ENCODE measurements around the gene HUWE1. TPM values are rescaled to one million over a fixed set of nuclear protein-coding genes. Genes with fewer than 3 reads are reported as not detected.

Gene HUWE1
- total RNA-seq, 4 donors from 2014 or later: 84.4 to 139 (median 123) TPM

- Histone ChIP-seq H3K36me3 (peaks cover 0 to 14% (median 0%) of the 10 kb centered on the region in 3 donors), H3K27ac (no peak overlapping the region), H3K27me3 (no peaks in the 10 kb centered on the region), H3K4me1 (no peaks in the 10 kb centered on the region), H3K9me3 (no peaks in the 10 kb centered on the region), H3K4me3 (no peak overlapping the region)
- no peak for DNase-seq
- TF ChIP-seq POLR2A (IDR thresholded peaks at IDR 0.05) (no peak), CTCF (IDR thresholded peaks at IDR 0.05) (no peak)
Observed at GRCh38 chrX:53656845-53657244, 29.7 kb downstream of the HUWE1 start.

DNA sequence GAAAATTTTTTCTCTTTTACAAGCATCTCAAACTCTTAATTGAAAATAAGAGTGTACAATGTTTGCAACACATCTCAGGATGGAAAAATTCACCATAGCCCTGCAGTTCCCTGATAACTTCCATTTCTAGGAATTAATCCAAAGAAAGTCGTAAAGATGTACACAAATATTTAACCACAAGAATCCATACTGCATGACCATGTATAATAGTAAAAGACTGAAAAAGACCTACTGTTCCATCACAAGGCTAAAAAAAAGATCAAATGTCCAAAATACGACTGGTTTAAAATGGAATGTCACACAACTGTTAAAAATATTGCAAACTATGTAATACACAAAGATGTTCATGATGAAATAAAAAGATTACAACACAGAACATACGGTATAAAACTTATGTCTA lies 32.1 kb downstream of the HUWE1 start:
- Histone ChIP-seq H3K27me3 (no peaks in the 10 kb centered on the region), H3K27ac (no peak overlapping the region), H3K36me3 (peaks cover 0 to 15% (median 0%) of the 10 kb centered on the region in 3 donors), H3K4me1 (no peaks in the 10 kb centered on the region), H3K9me3 (no peaks in the 10 kb centered on the region), H3K4me3 (no peak overlapping the region)
- DNase-seq: no peak
- TF ChIP-seq CTCF (IDR thresholded peaks at IDR 0.05) (no peak), POLR2A (IDR thresholded peaks at IDR 0.05) (no peak)

DNA sequence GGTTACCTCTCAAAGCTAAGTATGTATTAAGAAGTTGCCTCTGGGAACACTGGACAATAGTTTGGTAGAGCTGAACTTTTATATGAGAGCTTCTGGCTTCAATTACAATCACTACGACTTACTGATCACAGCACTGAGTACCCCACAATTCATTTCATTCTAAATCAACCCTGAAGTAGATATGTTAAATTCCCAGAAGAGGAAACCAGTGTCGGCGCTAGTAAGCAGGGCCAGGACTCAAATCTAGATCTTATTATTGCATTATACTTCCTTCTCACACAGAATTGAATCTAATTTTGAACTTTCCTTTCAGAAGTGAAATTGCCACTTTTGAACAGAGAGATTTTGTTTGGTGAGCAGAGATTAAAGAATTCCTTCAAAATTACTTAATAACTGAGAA lies 41.8 kb downstream of the HUWE1 start:
- Histone ChIP-seq H3K36me3 (peaks cover 0 to 48% (median 0%) of the 10 kb centered on the region in 3 donors), H3K27ac (no peak overlapping the region), H3K9me3 (no peaks in the 10 kb centered on the region), H3K4me1 (no peaks in the 10 kb centered on the region), H3K4me3 (no peak overlapping the region), H3K27me3 (no peaks in the 10 kb centered on the region)
- TF ChIP-seq POLR2A (IDR thresholded peaks at IDR 0.05): no peak
- no peak for TF ChIP-seq CTCF (IDR thresholded peaks at IDR 0.05)
- no peak for DNase-seq

DNA sequence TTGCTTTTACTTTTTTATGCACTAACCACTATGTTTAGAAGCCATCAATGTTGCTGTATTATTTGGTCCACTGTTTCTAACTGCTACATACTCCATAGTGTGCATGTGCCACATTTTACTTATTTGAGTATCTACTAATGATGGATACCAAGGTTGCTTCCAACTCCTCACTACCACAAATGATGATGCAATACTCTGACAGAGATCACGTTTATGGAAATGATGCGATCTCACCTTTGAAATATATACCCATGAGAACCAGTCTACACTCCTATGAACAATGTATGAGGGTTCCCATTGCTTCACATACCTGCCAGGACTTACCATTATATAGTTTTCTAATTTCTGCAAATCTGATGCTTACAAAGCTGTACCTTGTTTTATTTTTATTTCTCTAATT lies 44.2 kb downstream of the HUWE1 start:
- H3K27ac ChIP-seq: no peak overlapping the region
- H3K4me3 ChIP-seq: no peak overlapping the region
- no peak for DNase-seq
- TF ChIP-seq CTCF (IDR thresholded peaks at IDR 0.05) (no peak), POLR2A (IDR thresholded peaks at IDR 0.05) (no peak)
- no peaks in the 10 kb centered on the region for H3K9me3 ChIP-seq
- H3K4me1 ChIP-seq: no peaks in the 10 kb centered on the region
- H3K36me3 ChIP-seq: peaks cover 0 to 49% (median 0%) of the 10 kb centered on the region in 3 donors
- no peaks in the 10 kb centered on the region for H3K27me3 ChIP-seq

GRCh38 chrX:53639257-53639656 lies 47.3 kb downstream of the HUWE1 start:
- peaks cover 0 to 28% (median 0%) of the 10 kb centered on the region in 3 donors for H3K36me3 ChIP-seq
- no peak overlapping the region for H3K27ac ChIP-seq
- no peak overlapping the region for H3K4me3 ChIP-seq
- DNase-seq: no peak
- H3K27me3 ChIP-seq: no peaks in the 10 kb centered on the region
- H3K4me1 ChIP-seq: no peaks in the 10 kb centered on the region
- H3K9me3 ChIP-seq: no peaks in the 10 kb centered on the region
- no peak for TF ChIP-seq CTCF (IDR thresholded peaks at IDR 0.05)
- no peak for TF ChIP-seq POLR2A (IDR thresholded peaks at IDR 0.05)

GRCh38 chrX:53637479-53637878 lies 49.0 kb downstream of the HUWE1 start:
- no peaks in the 10 kb centered on the region for H3K4me1 ChIP-seq
- no peaks in the 10 kb centered on the region for H3K27me3 ChIP-seq
- H3K9me3 ChIP-seq: no peaks in the 10 kb centered on the region
- H3K36me3 ChIP-seq: peaks cover 0 to 17% (median 0%) of the 10 kb centered on the region in 3 donors
- no peak overlapping the region for H3K4me3 ChIP-seq
- no peak for TF ChIP-seq POLR2A (IDR thresholded peaks at IDR 0.05)
- TF ChIP-seq CTCF (IDR thresholded peaks at IDR 0.05): no peak
- no peak overlapping the region for H3K27ac ChIP-seq
- DNase-seq: no peak
